Breast epithelium (tissue), 3 donors: ENCODE data around the gene ZIC5.
"Not testable (repeated sequence)": the region's sequence is repeated elsewhere in the genome, so short reads cannot be mapped to it uniquely, and the experiment has no call there.

Experiments used
- CTCF ChIP-seq, 3 donors: fragments of 450-650 bp; IDR thresholded peaks; one replicate each; pipeline ENCODE4 v1.5.1; 2016 to 2017; ENCODE audit warnings: antibody characterized with exemption in 3 of 3, mild to moderate bottlenecking in 3 of 3, moderate library complexity in 3 of 3
- POLR2A ChIP-seq: fragments of 450-650 bp; IDR thresholded peaks from one replicate; pipeline ENCODE4 v1.6.1; 2016; ENCODE audit warnings: antibody characterized with exemption, mild to moderate bottlenecking, moderate library complexity
- POLR2AphosphoS5 ChIP-seq, 3 donors: sonication (generic); formaldehyde crosslinking; IDR thresholded peaks; one replicate each; pipeline ENCODE4 v1.6.1; 2017; ENCODE audit warnings: antibody characterized with exemption in 3 of 3

GRCh38 chr13:99945515-99945914 lies 26.1 kb downstream of the ZIC5 start:
- not testable (repeated sequence) for TF ChIP-seq CTCF (IDR thresholded peaks at IDR 0.05); POLR2A; POLR2AphosphoS5 (IDR thresholded peaks at IDR 0.05)
